NCI-H510A treated with DMSO at 0.1 percent for 48 hours (cell line): ENCODE data around the gene TUBD1.
"Not testable (repeated sequence)": the region's sequence is repeated elsewhere in the genome, so short reads cannot be mapped to it uniquely, and the experiment has no call there.

Experiments
- DNase-seq: peaks from one replicate; lab custom pipeline; 2025; lab: John Stamatoyannopoulos, UW

Gene TUBD1, protein sequence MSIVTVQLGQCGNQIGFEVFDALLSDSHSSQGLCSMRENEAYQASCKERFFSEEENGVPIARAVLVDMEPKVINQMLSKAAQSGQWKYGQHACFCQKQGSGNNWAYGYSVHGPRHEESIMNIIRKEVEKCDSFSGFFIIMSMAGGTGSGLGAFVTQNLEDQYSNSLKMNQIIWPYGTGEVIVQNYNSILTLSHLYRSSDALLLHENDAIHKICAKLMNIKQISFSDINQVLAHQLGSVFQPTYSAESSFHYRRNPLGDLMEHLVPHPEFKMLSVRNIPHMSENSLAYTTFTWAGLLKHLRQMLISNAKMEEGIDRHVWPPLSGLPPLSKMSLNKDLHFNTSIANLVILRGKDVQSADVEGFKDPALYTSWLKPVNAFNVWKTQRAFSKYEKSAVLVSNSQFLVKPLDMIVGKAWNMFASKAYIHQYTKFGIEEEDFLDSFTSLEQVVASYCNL

DNA sequence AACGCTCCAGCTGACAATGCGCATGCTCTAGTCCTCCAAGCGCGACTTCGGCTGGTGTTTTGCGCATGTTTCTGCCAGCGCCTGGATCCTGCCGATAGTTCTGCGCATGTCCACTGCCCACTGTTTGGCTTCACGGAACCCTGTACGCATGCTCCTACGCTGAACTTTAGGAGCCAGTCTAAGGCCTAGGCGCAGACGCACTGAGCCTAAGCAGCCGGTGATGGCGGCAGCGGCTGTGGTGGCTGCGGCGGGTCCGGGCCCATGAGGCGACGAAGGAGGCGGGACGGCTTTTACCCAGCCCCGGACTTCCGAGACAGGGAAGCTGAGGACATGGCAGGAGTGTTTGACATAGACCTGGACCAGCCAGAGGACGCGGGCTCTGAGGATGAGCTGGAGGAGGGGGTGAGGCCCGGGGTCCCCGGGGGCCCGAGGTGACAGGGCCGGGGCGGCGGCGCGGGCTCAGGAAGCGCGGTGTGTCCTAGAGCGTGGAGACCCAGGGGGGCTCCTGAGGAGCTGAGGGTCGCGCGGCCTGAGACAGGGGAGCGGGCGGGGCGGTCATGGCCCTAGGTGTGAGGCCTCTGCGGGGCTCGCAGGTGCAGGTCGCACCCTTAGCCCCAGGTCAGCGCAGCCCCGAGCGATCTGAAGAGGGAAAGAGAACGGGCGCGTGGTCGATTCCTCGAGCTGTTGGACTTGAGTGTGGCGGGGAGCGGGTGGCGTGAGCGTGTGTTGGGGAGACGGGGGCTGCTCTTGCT is at the start of gene TUBD1, which contains the start of gene RPS6KB1:
Gene TUBD1, minus strand, starts transcription at position 20 of the 752 bp plus-strand sequence. CDS start 1,941 bp downstream, outside the sequence.
Gene RPS6KB1, plus strand, starts transcription at position 198 of the 752 bp plus-strand sequence. Its CDS starts 64 bp downstream, at position 262.
- DNase-seq = peak; percentile 100

DNA sequence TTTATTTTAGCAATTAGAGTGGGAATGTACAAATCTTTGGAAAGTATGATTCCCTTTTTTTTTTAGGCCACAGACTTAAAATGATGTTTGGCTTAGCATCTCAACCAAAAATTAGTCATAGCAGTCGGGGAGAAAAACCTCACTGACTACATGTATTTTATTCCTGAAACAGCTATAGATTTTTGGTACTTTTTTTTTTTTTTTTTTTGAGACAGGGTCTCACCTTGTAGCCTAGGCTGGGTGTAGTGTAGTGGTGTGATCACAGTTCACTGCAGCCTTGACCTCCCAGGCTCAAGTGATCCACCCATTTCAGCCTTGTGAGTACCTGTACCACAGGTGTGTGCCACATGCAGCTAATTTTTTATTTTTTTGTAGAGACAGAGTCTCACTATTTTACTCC is 48.4 kb upstream of the TUBD1 start:
- no peak for DNase-seq

DNA sequence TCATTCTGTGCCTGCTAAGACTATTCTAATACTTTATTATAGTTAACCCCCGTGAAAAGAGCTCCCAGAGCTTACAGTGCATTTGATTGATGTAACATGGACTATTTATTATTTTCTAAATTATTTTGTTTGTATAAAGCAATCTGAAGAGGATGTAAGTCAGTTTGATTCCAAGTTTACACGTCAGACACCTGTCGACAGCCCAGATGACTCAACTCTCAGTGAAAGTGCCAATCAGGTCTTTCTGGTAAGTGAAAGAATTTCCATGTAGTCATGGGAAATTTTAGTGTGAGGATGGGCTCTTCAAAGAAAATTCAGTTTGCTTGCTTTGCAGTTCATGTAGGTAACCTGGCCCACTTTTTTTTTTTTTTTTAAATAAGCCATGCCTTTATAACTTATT is 48.0 kb upstream of the TUBD1 start:
- DNase-seq = not testable (repeated sequence)

DNA sequence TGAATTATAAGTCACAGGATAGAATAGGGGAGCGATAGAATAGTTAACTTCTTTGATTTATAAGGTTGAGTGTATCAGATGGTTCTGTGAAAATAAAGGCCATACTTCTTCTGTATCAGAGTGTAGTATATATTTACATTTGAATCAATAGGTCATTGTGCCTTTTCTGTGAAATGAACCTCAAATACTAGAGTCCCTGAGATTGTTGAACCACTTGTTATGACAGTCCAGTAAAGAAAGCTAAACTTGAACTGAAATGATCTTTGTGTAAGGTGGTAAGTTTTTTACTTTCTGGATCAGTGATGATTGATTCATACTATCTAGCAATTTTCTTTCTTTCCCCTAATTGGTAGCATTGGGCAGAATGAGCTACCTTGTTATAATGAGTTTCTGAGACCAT is 40.6 kb upstream of the TUBD1 start:
- DNase-seq = not testable (repeated sequence)

DNA sequence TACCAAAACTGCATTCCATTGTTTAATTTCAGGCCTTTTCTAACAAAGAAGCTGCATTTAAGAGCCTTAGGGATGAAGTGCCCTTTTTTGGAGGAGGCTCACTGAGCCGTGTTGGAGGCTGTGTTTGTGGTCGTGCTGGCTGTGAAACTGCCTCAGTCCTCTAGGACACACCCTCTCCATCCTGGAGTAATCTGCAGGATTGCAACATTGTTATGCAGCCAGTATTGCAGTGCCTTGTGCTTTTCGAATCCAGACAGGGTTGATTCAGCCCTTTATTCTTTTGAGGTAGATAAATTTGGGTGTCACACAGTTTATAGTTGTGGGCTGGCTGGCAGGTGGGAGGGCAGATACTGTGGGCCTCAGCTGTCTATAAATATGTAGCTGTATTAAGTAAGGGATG is 38.0 kb upstream of the TUBD1 start:
- not testable (repeated sequence) for DNase-seq

DNA sequence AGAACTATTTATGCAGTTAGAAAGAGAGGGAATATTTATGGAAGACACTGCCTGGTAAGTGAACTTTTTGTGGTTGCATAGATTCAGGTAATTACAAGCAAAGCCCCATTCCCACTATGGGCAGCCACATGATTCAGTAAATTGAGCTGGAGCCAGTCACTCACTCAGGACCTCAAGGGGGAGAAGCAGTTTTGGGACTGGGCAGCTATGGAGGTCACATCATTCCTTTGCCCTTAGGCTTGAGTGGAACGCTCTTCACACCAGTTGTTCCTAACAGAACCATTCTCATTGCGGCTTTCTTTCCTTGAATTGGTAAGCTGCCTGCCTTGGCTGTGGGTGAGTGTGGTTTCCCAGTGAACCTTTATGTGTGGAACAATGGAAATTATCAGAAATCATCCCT is 37.4 kb upstream of the TUBD1 start:
- DNase-seq = not testable (repeated sequence)

DNA sequence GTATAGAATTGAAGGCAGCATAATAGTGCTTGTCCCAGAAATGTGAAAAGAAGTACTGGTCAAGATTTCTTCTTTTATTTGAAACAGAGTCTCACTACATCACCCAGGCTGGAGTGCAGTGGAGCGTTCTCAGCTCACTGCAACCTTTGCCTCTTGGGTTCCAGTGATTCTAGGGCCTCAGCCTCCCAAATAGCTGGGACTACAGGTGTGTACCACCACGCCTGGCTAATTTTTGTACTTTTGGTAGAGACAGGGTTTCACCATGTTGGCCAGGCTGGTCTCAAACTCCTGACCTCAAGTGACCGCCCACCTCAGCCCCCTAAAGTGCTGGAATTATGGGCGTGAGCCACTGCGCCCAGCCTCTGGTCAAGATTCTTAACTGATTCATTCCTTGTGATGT is 27.9 kb upstream of the TUBD1 start:
- not testable (repeated sequence) for DNase-seq

DNA sequence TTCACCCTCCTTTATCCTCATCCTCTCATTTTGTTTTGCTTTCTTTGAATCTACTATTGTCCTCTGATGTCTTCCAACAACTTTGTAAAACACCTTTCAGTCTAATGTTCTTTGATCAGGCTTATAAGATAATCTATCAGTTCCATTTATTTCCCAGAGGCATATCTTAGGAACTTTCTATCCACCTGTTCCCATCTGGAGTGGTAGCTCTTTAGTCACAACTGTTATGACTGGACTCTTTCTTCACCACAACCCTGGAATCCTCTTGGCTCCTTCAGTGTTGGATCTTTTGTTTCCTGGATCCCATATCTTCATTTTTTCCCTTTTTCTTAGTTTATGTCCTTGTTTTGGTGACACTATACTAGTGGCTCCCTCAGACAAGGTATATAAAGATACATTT is 23.7 kb upstream of the TUBD1 start:
- DNase-seq = no peak

DNA sequence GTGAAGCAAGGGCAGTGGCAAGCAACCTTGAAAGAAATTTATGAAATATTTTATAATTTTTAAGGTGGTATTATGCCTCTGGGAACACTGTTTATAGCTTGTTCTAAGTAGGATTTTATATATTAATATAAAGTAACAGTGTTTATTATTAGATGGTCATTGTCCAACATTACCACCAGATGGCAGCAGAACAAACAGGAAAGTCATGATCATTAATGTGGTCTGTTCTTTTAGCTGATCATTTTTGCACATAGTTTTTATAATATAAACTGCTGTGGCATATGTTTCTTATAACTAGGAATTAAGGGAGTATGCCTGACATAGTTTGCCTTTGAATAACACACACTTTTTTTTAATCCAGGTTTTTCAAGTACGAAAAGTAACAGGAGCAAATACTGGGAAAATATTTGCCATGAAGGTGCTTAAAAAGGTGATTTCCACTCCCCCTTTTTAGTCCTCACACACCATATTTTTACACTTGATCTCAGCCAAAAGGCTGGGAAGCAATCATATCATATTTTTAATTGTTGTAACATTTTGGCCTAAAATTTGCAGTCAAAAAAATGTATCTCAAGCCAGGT is 21.6 kb upstream of the TUBD1 start:
- peak; percentile 87 for DNase-seq

DNA sequence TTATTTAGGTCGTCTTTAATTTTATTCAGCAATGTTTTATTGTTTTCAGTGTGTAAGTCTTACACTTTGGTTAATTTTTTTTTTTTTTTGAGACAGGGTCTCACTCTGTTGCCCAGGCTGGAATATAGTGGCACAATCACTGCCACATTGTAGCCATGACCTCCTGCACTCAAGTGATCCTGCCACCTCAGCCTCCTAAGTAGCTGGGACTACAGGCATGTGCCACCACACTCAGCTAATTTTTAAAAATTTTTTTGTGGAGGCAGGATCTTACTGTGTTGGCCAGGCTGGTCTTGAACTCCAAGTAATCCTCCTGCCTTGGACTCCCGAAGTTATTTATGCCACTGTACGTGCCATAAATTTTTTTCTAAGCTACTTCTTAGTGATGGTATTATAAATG is 14.7 kb upstream of the TUBD1 start:
- DNase-seq = no peak

DNA sequence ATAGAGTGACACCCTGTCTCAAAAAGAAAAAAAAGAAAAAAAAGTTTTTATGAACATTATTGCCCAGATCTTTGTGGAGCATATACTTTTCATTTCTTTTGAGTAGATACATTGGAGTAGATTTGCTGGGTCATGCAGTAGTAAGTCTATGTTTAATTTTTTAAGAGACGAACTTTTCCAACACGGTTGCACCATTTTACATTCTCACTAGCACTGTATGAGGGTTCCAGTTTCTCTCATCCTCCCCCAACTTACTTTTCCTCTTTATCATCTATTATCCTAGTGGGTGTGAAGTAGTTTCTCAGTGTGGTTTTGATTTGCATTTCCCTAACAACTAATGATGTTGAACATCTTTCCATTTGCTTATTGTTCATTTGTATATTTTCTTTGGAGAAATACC is 10.7 kb upstream of the TUBD1 start:
- no peak for DNase-seq

DNA sequence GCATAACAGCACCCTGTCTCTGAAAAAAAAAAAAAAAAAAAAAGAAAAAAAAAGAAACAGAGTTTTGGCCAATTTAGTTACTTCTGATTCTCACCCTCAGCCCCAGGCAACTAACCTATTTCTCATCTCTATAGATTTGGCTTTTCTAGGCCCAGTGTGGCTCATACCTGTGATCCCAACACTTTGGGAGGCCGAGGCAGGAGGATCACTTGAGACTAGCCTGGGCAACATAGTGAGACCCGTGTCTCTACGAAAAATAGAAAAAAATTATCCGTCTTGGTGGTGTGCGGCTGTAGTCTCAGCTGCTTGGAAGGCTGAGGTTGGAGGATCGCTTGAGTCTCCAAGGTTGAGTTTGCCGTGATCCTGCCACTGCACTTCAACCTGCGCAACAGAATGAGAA is 8.9 kb upstream of the TUBD1 start:
- no peak for DNase-seq

DNA sequence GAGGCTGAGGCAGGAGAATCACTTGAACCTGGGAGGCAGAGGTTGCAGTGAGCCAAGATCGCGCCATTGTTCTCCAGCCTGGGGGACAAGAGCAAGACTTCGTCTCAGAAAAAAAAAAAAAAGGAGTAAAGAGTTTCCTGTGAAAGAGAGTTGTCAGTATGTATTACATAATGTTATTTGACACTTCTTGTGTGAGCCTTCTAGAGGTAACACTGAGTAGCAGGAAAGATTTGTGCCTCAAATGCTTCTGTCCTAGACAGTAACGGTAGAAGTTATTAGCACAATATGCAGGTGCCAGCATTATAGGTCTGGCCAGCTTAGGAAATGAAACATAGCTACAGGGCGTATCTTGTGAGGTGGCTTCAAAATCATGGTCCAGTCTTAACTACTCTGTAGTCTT is 6.4 kb upstream of the TUBD1 start:
- DNase-seq = no peak

DNA sequence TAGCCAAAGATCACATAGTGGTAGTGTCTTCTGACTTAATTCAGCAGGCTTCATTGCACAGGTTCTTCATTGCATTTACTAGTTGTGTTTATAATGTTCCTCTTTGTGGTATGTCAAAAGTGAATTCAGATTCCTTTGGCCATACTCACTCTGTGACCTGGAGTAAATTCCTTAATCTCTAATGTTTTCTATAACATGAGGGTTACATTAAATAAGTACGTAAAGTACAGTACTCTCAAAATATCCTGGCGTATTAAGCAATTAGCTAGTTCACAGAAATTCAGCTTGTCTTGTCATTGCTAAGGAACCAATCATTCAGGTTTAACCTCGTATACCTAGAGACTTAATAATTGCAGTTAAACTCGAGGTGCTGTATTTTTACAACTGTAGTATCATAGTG is 4.3 kb upstream of the TUBD1 start:
- no peak for DNase-seq

DNA sequence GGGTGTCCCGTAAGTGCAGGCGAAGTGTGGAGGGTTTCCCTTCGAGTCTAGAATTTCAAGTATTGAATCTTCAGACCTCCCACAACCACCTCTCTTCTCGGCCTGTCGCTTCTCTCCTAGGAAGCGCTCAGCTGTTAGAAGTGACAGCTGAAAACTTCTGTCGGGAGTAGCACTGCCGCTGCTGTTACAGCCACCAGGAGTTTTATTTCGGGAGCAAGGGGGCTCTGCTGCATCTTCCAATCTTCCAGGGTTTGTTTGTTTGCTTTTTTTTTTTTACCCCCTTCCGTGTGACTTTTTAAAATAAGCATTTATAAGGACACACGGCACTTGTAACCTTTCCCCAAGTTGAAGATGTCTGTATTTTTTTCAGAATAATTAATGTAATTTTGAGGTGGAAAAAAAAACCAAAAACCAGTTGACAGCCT is 945 bp upstream of the TUBD1 start:
- DNase-seq = peak; percentile 87

DNA sequence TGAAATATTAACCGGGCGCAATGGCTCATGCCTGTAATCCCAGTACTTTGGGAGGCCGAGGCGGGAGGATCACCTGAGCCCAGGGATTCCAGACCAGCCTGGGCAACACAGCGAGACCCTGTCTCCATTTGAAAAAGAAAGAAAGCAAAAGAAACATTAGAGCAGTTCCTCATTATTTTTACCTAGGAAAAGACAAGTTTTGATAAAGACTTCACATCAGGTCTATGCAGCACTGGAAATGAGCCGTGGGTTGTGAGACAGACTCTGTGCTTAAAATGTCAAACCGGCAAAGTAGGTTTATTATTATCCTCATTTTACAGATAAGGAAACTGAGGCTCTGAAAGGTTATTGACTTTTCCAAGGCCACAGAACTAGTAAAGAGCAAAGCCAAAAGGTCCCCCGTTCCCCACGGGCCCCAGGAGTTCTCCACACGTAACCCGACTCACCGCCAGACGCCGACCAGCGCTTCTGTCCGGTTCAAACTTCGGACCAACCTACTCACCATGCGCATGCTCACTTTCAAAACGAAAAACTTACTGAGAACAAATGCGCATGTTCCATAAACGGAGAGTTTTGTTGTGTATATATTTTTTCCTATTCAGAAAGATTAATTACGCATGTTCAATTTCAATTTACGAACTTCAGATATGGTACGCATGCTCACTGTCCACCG is 356 bp downstream of the TUBD1 start:
- DNase-seq = no peak

DNA sequence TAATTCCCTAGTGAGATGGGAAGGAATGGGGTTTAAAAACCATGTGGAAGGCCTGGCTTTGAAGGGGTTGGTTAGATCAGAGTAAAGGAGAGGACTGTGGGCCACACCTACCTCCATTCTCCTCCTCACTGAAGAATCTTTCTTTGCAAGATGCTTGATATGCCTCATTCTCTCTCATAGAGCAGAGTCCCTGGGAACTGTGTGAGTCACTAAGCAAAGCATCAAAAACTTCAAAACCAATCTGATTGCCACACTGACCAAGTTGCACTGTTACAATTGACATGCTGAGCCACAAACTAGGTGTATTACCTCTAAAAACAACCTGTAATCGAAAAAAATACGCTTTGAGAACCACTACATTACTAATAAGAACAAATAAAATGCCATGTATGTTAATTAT is 2.0 kb downstream of the TUBD1 start:
- no peak for DNase-seq

DNA sequence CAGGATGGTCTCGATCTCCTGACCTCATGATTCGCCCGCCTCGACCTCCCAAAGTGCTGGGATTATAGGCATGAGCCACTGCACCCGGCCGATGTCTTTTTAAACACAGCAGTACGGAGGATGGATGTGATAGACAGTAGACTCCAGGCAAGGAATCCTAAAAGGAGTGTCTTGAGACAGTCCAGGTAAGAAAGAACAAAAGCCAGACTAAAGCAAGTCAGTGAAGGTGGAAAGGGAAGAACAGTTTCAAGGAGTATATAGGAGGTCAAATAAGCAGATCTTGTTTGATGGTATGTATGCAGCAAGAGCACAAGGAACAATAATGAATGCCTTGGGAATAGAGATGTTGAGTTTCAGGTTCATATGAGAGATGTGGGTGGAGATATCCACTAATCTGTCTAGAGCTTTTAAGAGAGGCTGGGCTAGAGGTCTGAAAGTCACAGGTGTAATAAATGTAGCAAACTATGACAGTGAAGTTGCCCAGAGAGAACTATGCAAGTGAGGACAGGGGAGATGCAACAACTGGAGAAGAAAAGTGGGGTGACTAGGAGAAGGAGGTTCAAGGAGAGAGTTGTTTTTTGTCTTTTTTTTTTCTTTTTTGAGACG is 4.5 kb downstream of the TUBD1 start:
- DNase-seq = no peak

DNA sequence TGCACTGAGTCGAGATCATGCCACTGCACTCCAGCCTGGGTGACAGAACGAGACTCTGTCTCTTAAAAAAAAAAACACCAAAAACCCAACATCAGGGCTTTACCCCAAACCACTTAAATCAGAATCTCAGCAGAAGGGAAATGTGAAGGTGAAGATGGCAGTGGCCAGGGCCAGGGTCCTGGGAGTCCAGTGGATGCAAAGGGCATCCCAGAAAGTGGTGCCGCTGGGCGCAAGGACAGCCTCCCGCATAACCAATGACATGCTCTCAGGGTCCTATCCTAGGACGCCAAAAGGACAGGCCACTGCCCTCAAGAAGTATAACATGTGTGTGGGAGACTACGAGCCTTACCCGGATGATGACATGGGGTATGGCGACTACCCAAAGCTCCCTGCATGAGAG is 7.9 kb downstream of the TUBD1 start:
- DNase-seq = no peak

DNA sequence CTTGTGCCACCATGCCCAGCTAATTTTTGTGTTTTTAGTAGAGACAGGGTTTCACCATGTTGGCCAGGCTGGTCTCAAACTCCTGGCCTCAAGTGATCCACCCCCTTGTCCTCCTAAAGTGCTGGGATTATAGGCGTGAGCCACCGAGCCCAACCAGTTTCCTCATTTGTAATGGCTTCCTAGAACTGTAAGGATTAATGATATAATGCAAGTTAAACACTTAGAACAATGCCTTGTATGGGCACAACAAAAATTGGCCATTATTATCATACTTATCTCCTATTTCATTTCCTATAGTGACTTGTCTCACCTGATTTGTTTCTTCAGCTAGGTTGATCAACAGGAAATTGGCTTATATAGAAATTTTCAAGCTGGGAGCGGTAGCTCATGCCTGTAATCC is 14.1 kb downstream of the TUBD1 start:
- no peak for DNase-seq

DNA sequence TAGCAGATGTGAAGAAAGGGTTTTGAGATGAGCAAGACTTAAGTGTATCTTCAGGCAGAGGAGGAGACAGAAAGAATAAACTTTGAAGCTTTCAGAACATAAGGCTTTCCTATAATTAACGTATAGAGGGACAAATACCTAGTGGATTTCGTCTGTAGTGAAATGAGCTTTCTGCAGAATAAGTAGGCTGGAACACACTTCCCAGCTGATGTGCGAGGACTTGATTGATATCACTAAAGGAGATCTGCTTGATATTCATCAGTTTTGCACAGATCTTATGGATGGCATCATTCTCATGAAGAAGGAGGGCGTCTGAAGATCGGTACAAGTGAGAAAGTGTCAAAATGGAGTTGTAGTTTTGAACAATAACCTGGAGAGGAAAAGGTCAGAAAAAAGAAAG is 14.8 kb downstream of the TUBD1 start:
- no peak for DNase-seq

DNA sequence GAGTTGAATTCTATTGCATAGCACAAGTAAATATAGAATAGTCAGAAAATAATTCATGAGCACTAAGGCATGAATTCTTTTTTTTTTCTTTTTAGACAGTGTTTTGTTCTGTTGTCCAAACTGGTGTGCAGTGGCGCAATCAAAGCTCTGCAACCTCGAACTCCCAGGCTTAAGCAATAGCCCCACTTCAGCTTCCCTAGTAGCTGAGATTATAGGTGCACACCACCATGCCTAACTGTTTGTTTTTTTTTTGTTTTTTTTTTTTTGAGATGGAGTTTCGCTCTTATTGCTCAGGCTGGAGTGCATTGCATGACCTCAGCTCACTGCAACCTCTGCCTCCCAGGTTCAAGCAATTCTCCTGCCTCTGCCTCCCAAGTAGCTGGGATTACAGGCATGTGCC is 16.6 kb downstream of the TUBD1 start:
- DNase-seq = no peak
